Raji (cell line): ENCODE data around the gene PRDM12.

ENCODE experiments used
- POLR2A ChIP-seq: IDR thresholded peaks from 2 replicates; pipeline ENCODE4 v1.6.1; 2011; ENCODE audit warnings: low read depth, low read length, control low read depth; ENCODE audit not compliant: insufficient read depth

PRDM12 gene

DNA sequence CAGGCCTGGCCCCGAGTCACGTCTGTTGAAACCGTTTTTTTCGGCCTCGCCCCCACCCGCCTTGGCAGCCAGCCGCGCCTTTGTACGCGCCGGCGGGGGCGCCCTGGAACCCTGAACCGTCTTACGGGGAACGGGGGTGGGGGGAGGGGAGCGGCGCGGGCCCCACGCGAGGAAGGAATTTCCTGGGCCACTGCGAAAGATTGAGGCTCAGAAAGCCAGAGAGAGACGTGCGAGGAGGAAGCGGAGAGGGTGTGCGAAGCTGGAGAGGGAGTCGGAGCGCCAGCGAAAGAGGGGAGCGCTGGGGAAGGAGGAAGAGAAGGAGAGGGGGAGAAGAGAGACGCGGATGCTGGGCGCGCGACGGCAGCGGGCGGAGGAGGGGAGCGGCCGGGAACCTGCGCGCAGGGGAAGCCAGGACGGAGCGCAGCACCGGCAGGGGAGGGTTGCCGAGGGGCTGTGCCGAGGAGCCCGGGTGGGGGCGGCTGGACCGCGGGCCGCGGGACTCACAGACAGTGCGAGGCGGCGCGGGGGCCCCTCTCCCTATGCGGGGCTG is 4.6 kb upstream of the PRDM12 start:
- no peak for TF ChIP-seq POLR2A

- no peak for TF ChIP-seq POLR2A
These were observed 4.1 kb upstream of the PRDM12 start for GRCh38 chr9:130660326-130660682.

- no peak for TF ChIP-seq POLR2A
These were observed 3.5 kb upstream of the PRDM12 start for GRCh38 chr9:130660683-130661450.

GRCh38 chr9:130661451-130662098 is 2.8 kb upstream of the PRDM12 start:
- TF ChIP-seq POLR2A = no peak

DNA sequence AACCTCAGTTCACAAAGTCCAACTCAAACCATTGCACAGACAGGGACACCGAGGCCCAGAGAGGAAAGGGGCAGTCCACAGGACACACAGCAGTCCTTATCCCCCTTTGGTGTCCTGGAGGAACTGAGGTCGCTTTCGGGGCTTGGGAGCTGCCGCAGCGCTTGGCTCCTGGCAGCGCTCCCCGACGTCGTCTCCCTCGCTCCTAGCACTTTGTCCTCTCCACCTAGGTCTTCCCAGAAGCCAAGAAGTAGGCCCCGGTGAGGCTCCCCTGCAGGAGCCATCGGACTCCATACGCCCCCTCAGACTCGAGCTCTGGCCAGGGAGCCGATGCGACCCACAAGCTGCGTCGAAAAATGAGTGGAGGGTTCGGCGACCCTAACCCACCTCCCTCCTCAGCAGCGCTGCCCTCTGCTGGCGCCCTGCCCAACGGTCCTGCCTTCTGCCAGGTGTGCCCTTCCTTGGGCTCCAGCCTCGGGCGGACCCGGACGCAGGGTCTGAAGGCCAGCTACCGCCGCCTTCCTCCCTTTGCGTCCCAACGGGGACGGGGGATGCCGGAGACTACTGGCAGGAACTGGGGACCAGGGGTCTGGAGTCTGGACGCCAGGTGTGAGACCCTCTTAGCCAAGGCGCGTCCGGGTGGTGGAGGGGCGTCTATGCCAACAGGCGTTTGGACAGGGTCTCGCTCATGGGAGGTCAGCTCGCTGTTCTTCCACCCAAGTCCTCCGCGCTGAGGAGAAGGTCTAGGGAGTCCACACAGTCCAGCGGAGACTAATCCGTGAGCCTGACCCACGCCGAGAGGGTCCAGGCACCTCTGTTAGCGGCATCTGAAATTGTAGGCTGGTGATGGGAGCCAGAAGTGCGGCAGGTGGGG is 2.1 kb upstream of the PRDM12 start:
- no peak for TF ChIP-seq POLR2A

- TF ChIP-seq POLR2A = no peak
These were observed 1.5 kb upstream of the PRDM12 start for GRCh38 chr9:130662970-130663257.

DNA sequence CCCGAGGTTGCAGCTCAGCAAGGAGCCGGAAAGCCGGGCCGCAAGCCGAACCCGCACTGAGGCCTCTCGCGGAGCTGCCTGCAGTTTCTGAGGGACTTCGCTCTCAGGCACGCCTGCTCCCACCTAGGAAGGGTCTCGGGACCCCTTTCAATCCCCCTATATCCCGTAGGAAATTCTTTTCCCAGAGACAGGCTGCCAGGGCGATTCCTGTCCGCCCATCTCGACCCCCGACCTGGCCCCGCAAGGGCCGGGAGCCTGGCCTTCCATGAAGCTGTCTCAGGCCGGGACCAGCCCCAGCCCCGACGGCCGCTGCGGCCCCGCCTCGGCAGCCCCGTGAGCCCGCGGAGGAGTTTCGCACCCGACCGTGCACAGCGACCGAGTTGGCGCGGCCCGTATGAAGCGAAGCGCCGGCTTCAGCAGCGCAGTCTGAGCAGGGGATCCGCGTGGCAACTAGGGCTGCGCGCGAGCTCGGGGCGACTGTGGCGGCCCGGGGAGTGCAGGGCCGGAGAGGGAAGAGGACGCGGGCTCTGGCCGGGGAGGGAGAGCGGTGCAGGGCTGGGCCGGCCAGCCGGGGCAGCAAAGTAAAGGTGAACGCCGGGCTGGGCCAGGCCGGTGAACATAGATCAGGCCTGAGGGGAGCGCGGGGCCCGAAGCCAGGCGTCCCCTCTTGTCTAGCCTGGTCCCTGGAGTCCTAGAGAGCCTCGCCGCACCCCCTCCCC is 977 bp upstream of the PRDM12 start:
- TF ChIP-seq POLR2A = no peak

GRCh38 chr9:130663977-130664250 is 480 bp upstream of the PRDM12 start:
- TF ChIP-seq POLR2A = no peak

DNA sequence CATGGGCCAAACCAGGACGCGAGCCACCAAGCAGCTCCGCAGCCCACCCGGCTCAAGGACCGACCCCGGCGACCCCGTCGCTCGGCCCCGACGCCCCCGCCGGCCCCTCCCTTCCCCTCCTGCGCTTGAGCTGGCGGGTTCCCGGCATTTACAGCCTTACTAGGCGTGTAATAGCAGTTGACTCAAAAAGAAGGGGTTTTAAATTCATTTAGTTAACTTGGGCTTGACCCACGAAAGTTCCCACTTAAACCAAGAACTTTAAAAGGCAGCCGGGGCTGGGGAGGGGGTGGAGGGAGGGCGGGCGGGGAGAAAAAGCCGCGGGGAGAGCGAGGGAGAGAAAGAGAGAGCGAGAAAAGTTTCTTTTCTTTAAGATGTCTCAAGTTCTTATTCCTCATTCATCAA is 636 bp downstream of the PRDM12 start:
- TF ChIP-seq POLR2A = no peak

- no peak for TF ChIP-seq POLR2A
These were observed 1.3 kb downstream of the PRDM12 start for GRCh38 chr9:130665431-130666392.

- TF ChIP-seq POLR2A = no peak
These were observed 2.2 kb downstream of the PRDM12 start for GRCh38 chr9:130666393-130667119.

- no peak for TF ChIP-seq POLR2A
These were observed 2.7 kb downstream of the PRDM12 start for GRCh38 chr9:130667120-130667435.

DNA sequence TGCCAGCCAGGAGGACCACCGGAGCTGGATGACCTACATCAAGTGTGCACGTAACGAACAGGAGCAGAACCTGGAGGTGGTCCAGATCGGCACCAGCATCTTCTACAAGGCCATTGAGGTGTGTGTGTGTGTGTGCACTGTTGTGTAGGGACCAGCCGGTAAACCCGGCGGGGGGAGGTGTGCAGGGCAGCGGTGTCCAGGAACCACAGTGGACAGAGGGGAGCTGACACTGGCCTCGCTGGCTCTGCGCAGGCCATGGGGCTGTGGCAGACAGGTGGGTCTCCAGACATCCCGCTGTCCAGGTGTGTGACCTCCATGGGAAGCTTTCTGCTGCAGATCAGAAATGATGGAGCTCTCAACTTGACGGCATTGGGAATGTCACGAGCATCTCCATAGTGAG is 3.8 kb downstream of the PRDM12 start:
- no peak for TF ChIP-seq POLR2A

GRCh38 chr9:130668659-130669058 is 4.3 kb downstream of the PRDM12 start:
- TF ChIP-seq POLR2A = no peak
